ENCODE results near the gene HYOU1. TPM values are rescaled to one million over a fixed set of nuclear protein-coding genes. Genes with fewer than 3 reads are reported as not detected.

HYOU1 gene
- total RNA-seq, 1 experiment from 2014 or later: 228 TPM

- no peak overlapping the region for H4K91ac ChIP-seq (ENCODE audit: insufficient read length, low read depth, low read length)
- Mint-ChIP-seq H3K27me3 (ENCODE audit: low read depth) (no peaks in the 10 kb centered on the region), H3K36me3 (ENCODE audit: insufficient read depth in 1 of 3, low read depth in 3 of 3) (peaks cover 78 to 89% (median 83%) of the 10 kb centered on the region in 3 experiments), H3K9me3 (no peaks in the 10 kb centered on the region), H3K4me1 (peaks cover 8 to 12% of the 10 kb centered on the region in 2 experiments), H3K27ac (no peak overlapping the region), H3K4me3 (peak overlapping the region in 1 of 2 experiments; percentile 24; a peak in 1 of 5 replicates)
- H3K23me2 ChIP-seq (ENCODE audit: insufficient read length, low read depth, low read length, poor library complexity, severe bottlenecking): peaks cover 6% of the 10 kb centered on the region
- no peak overlapping the region for H2BK15ac ChIP-seq (ENCODE audit: low read depth, low read length)
- no CpG with 5 or more reads among the region's 23 CpGs for WGBS (ENCODE audit: extremely low coverage, insufficient read length, low lambda C conversion rate)
- no peak overlapping the region for H2BK5ac ChIP-seq (ENCODE audit: insufficient read length, low read length)
- 0 out of 2 replicates have a peak, but pooled peaks cover 3% of the 10 kb centered on the region for H3K27me3 ChIP-seq (ENCODE audit: insufficient read depth, low read length)
- no peak overlapping the region for H3K14ac ChIP-seq (ENCODE audit: insufficient read depth, low read length)
- no peak overlapping the region for H2AFZ ChIP-seq (ENCODE audit: low read length)
- no peak overlapping the region for H3K18ac ChIP-seq (ENCODE audit: insufficient read length, low read depth, low read length)
- no peak overlapping the region for H4K8ac ChIP-seq (replicated peaks; ENCODE audit: insufficient read length, low read depth, low read length)
- no peaks in the 10 kb centered on the region for H3K9me3 ChIP-seq (ENCODE audit: control insufficient read depth, low read depth, low read length)
- no peak overlapping the region for H3T11ph ChIP-seq (ENCODE audit: low read length)
- no peak overlapping the region for H3K9ac ChIP-seq (ENCODE audit: extremely low read depth, insufficient read length, low read length)
- H4K20me1 ChIP-seq (ENCODE audit: control insufficient read depth, insufficient read depth, insufficient read length): no peaks in the 10 kb centered on the region
- no peak for DNase-seq
- no peak overlapping the region for H3K4me2 ChIP-seq (ENCODE audit: insufficient read depth, insufficient read length, low read length)
- no peak overlapping the region for H2AK5ac ChIP-seq (ENCODE audit: insufficient read length, low read length)
- peaks cover 13% of the 10 kb centered on the region for H3K79me1 ChIP-seq (ENCODE audit: insufficient read depth, low read depth, low read length, poor library complexity, severe bottlenecking)
- no peak overlapping the region for H3K56ac ChIP-seq (ENCODE audit: insufficient read length, low read depth, low read length)
- TF ChIP-seq CTCF (conservative IDR thresholded peaks at IDR 0.05): no peak
- no peak overlapping the region for H3K27ac ChIP-seq (ENCODE audit: insufficient read length, low read depth, low read length)
- H3K4ac ChIP-seq (ENCODE audit: low read depth, low read length): no peak overlapping the region
- no peak overlapping the region for H4K5ac ChIP-seq (ENCODE audit: insufficient read length, low read depth, low read length)
- H2BK20ac ChIP-seq (ENCODE audit: low read depth, low read length, poor library complexity, severe bottlenecking): no peak overlapping the region
- H2BK12ac ChIP-seq (ENCODE audit: insufficient read length, low read depth, low read length): no peak overlapping the region
- no peak overlapping the region for H2BK120ac ChIP-seq (ENCODE audit: low read depth, low read length, poor library complexity, severe bottlenecking)
- H3K23ac ChIP-seq (ENCODE audit: insufficient read length, low read depth, low read length): no peak overlapping the region
- peaks cover 10% of the 10 kb centered on the region for H3K79me2 ChIP-seq (ENCODE audit: insufficient read depth, low read length)
- H3K4me1 ChIP-seq (ENCODE audit: insufficient read depth, low read length): no peaks in the 10 kb centered on the region; the same call in 1 of the 2 replicates
Measured at GRCh38 chr11:119052163-119052814, 4.7 kb downstream of the HYOU1 start.

Measured in H9 (cell line).